ENCODE data around the gene TUBB4B. TPM values are rescaled to one million over a fixed set of nuclear protein-coding genes. Genes with fewer than 3 reads are reported as not detected.

TUBB4B gene
- total and polyA plus RNA-seq, 2 donors from 2014 or later, result 258 to 394 TPM

DNA sequence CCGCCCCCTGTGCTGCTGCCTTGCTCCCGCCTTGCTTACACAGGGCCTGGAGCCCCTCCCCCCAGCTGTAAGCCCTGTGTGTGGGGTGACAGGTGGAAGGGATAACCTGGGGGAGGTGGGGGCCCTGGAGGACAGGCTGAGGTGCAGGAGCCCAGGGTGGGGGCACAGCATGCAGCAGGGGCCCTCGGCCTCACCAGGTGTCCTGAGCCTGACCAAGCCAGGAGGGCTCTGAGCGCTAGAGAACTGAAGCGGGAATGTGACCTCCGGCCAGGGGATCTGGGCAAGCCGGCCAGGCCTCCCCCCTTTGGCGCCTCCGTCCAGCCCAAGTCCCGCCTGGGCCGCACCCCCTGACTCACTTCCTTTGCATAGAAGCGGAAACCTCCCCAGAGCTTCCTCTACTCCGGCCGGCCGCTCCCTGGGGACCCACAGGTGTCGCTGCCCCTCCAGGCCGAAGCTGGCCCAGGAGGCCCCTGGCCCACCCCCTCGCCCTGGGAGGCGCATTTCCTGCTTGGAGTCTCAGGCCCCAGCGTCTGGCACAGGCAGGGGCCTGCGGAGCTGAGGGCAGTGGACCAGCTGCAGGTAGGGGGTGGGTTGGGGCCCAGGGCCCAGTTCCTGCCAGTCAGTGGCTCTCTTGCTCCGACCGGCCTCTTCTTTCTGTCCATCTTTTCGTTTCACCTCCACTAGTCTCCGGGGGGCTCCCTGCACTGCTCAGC lies 36.4 kb downstream of the TUBB4B start, which contains the start of gene TOR4A:
TSS of gene TOR4A (plus strand) at position 398 of the 713 bp plus-strand sequence. CDS start 964 bp downstream, outside the sequence.
- H3K4me1 ChIP-seq (ENCODE audit: control insufficient read depth in 2 of 3, insufficient read depth in 2 of 3, low read depth in 1 of 3, low read length in 3 of 3), result peaks cover 0 to 26% (median 7%) of the 10 kb centered on the region in 3 donors
- H3K9ac ChIP-seq (ENCODE audit: low read length in 3 of 3), result peak within 1 kb of the TSS in 2 of 3 donors; percentile 53 to 65
- intact Hi-C loops (cut with DNase I), result no loop called here
- peak within 1 kb of the TSS in 2 of 3 donors; percentile 42 to 48 for H3K4me3 ChIP-seq (ENCODE audit: low read length in 3 of 3)
- no peaks in the 10 kb centered on the region for H3K27me3 ChIP-seq (ENCODE audit: control insufficient read depth, insufficient read depth, low read length)
- H3K27ac ChIP-seq (ENCODE audit: low read depth in 2 of 2, low read length in 2 of 2), result peak within 1 kb of the TSS; percentile 90 to 92
- H3K9me3 ChIP-seq (ENCODE audit: control insufficient read depth in 2 of 3, insufficient read depth in 1 of 3, low read length in 3 of 3), result no peaks in the 10 kb centered on the region
- TF ChIP-seq, protein P1, sequence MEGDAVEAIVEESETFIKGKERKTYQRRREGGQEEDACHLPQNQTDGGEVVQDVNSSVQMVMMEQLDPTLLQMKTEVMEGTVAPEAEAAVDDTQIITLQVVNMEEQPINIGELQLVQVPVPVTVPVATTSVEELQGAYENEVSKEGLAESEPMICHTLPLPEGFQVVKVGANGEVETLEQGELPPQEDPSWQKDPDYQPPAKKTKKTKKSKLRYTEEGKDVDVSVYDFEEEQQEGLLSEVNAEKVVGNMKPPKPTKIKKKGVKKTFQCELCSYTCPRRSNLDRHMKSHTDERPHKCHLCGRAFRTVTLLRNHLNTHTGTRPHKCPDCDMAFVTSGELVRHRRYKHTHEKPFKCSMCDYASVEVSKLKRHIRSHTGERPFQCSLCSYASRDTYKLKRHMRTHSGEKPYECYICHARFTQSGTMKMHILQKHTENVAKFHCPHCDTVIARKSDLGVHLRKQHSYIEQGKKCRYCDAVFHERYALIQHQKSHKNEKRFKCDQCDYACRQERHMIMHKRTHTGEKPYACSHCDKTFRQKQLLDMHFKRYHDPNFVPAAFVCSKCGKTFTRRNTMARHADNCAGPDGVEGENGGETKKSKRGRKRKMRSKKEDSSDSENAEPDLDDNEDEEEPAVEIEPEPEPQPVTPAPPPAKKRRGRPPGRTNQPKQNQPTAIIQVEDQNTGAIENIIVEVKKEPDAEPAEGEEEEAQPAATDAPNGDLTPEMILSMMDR (IDR thresholded peaks at IDR 0.05; ENCODE audit: borderline replicate concordance, extremely low read depth, insufficient read depth), result no peak
- H3K36me3 ChIP-seq (ENCODE audit: control insufficient read depth in 2 of 3, insufficient read depth in 3 of 3, low read length in 3 of 3), result no peaks in the 10 kb centered on the region
- FAIRE-seq (no peak), DNase-seq (peak; percentile 71 to 96 (median 88))

DNA sequence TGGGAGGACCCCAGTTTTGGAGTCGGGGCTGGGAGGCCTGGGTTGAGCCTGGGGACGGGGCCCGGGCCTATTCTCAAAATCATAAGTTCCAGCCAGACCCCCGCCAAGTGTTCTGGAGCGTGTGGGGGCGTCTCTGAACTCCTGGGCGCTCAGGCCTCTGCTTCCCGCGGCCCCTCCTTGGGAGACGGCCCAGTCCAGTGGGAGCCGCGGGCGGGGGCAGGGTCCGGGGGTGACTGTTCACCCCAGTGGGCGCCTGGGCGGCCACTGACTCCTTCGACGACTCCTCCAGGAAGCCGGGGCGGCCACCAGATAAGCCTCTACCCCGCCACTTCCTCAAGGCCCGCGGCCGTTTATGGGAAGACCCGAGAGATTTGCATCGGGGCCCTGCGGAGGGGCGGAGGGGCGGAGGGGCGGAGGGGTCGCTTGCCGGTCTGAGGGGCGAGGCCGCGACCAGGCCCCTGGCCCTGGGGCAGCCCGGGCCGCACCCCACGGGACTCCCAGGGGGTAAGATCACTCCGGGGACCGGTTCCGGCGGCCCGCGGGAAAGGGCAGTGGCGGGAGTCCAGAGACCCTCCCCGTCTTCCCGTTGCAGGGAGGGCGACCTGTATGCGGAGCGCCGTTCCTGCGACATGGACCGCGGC lies 37.1 kb downstream of the TUBB4B start:
- FAIRE-seq, result no peak
- peaks cover 0 to 26% (median 7%) of the 10 kb centered on the region in 3 donors for H3K4me1 ChIP-seq (ENCODE audit: control insufficient read depth in 2 of 3, insufficient read depth in 2 of 3, low read depth in 1 of 3, low read length in 3 of 3)
- H3K36me3 ChIP-seq (ENCODE audit: control insufficient read depth in 2 of 3, insufficient read depth in 3 of 3, low read length in 3 of 3), result no peaks in the 10 kb centered on the region
- peak in 2 of 5 donors; percentile 63 to 88 for DNase-seq
- peak overlapping the region in 2 of 3 donors; percentile 53 to 65 for H3K9ac ChIP-seq (ENCODE audit: low read length in 3 of 3)
- peak overlapping the region in 2 of 3 donors; percentile 42 to 48 for H3K4me3 ChIP-seq (ENCODE audit: low read length in 3 of 3)
- intact Hi-C loops (cut with DNase I), result no loop called here
- TF ChIP-seq, protein P1 (IDR thresholded peaks at IDR 0.05; ENCODE audit: borderline replicate concordance, extremely low read depth, insufficient read depth), result no peak
- no peaks in the 10 kb centered on the region for H3K9me3 ChIP-seq (ENCODE audit: control insufficient read depth in 2 of 3, insufficient read depth in 1 of 3, low read length in 3 of 3)
- H3K27ac ChIP-seq (ENCODE audit: low read depth in 2 of 2, low read length in 2 of 2), result peak overlapping the region; percentile 88 to 90
- H3K27me3 ChIP-seq (ENCODE audit: control insufficient read depth, insufficient read depth, low read length), result no peaks in the 10 kb centered on the region

DNA sequence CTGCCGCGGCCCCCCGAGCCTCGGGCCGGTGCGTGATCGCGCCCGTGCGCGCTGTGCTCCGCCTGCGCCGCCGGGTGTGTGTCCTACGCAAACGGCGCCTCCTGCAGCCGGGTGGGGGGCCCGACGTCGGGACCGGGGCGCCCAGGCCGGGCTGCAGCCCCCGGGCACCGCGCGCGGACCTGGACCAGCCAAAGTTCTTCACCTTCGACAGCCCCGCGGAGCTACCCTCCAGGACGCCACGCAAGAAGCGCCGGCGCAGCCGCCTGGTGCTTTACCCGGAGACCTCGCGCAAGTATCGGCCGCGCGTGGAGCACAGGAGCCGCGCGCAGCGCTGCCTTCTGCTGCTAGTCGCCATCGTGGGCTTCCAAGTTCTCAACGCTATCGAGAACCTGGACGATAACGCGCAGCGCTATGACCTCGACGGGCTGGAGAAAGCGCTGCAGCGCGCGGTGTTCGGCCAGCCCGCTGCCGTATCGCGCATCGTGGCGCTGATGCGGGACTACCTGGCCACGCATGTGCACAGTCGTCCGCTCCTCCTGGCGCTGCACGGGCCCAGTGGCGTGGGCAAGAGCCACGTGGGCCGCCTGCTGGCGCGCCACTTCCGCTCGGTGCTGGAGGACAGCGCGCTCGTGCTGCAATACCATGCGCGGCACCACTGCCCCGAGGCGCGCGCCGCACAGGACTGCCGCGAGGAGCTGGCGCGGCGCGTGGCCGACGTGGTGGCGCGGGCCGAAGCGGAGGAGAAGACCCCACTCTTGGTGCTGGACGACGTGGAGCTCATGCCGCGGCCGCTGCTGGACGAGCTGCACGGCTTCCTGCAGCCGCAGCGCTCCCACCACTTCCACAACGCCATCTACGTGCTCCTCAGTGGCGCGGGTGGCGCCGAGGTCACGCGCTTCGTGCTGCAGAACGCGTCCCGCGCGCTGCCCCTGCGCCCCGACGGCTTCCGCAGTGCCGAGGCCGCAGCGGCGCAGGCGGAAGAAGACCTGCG lies 37.9 kb downstream of the TUBB4B start:
- peak in 2 of 5 donors; percentile 54 to 80 for DNase-seq

More for the DNA sequence above, 37.9 kb downstream of the TUBB4B start:
- Histone ChIP-seq H3K9ac (ENCODE audit: low read length in 3 of 3) (no peak overlapping the region), H3K27me3 (ENCODE audit: control insufficient read depth, insufficient read depth, low read length) (no peaks in the 10 kb centered on the region), H3K27ac (ENCODE audit: low read depth in 2 of 2, low read length in 2 of 2) (no peak overlapping the region), H3K36me3 (ENCODE audit: control insufficient read depth in 2 of 3, insufficient read depth in 3 of 3, low read length in 3 of 3) (no peaks in the 10 kb centered on the region), H3K4me1 (ENCODE audit: control insufficient read depth in 2 of 3, insufficient read depth in 2 of 3, low read depth in 1 of 3, low read length in 3 of 3) (peaks cover 0 to 24% (median 7%) of the 10 kb centered on the region in 3 donors), H3K9me3 (ENCODE audit: control insufficient read depth in 2 of 3, insufficient read depth in 1 of 3, low read length in 3 of 3) (no peaks in the 10 kb centered on the region), H3K4me3 (ENCODE audit: low read length in 3 of 3) (no peak overlapping the region)
- intact Hi-C loops (cut with DNase I), result no loop called here
- TF ChIP-seq, protein P1 (IDR thresholded peaks at IDR 0.05; ENCODE audit: borderline replicate concordance, extremely low read depth, insufficient read depth), result no peak
- no peak for FAIRE-seq

Data from kidney (tissue), 14 donors.